Measurements from ENCODE around the gene TEAD3. TPM values are rescaled to one million over a fixed set of nuclear protein-coding genes. Genes with fewer than 3 reads are reported as not detected.

Gene TEAD3
- total RNA-seq, 2 experiments from 2014 or later = not detected

GRCh38 chr6:35474131-35474941 is 22.5 kb downstream of the TEAD3 start:
- H4K20me1 ChIP-seq (ENCODE audit: insufficient read depth, low read length) = peaks cover 25% of the 10 kb centered on the region
- H3K4me1 ChIP-seq (ENCODE audit: insufficient read depth, low read length, poor library complexity, severe bottlenecking) = peaks cover 30% of the 10 kb centered on the region
- H3K79me2 ChIP-seq (ENCODE audit: insufficient read depth, low read depth, low read length) = peaks cover 20% of the 10 kb centered on the region
- ChIA-PET CTCF (ENCODE audit: unreplicated experiment) (no interaction called here), POLR2A (interaction anchor here (0.6 to 0.7 kb wide), 2 partner anchors 18 to 129 kb away, joined by 3 to 4 read pairs; no protein-coding TSS in a partner anchor)
- peaks cover 50% of the 10 kb centered on the region for H3K36me3 ChIP-seq (ENCODE audit: insufficient read depth, low read length)
- H3K9me2 ChIP-seq (ENCODE audit: insufficient read depth, low read length) = no peaks in the 10 kb centered on the region
- H3K4me3 ChIP-seq (ENCODE audit: low read depth, low read length, poor library complexity, severe bottlenecking) = no peak overlapping the region
- H3K9me3 ChIP-seq (ENCODE audit: low read length) = no peaks in the 10 kb centered on the region
- H3K4me2 ChIP-seq (ENCODE audit: low read length) = no peak overlapping the region
- H3K27ac ChIP-seq (ENCODE audit: low read depth, low read length, poor library complexity, severe bottlenecking) = peak overlapping the region; percentile 8
- no peak for DNase-seq (ENCODE audit: low spot score)
- TF ChIP-seq, protein P1, sequence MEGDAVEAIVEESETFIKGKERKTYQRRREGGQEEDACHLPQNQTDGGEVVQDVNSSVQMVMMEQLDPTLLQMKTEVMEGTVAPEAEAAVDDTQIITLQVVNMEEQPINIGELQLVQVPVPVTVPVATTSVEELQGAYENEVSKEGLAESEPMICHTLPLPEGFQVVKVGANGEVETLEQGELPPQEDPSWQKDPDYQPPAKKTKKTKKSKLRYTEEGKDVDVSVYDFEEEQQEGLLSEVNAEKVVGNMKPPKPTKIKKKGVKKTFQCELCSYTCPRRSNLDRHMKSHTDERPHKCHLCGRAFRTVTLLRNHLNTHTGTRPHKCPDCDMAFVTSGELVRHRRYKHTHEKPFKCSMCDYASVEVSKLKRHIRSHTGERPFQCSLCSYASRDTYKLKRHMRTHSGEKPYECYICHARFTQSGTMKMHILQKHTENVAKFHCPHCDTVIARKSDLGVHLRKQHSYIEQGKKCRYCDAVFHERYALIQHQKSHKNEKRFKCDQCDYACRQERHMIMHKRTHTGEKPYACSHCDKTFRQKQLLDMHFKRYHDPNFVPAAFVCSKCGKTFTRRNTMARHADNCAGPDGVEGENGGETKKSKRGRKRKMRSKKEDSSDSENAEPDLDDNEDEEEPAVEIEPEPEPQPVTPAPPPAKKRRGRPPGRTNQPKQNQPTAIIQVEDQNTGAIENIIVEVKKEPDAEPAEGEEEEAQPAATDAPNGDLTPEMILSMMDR (conservative IDR thresholded peaks at IDR 0.05; ENCODE audit: low read length) = no peak
- no peak for TF ChIP-seq EZH2phosphoT487 (IDR thresholded peaks at IDR 0.05; ENCODE audit: borderline replicate concordance, low read depth, low read length)
- no peak overlapping the region for H2AFZ ChIP-seq (ENCODE audit: low read length)
- intact Hi-C loops (cut with micrococcal nuclease; ENCODE audit: unreplicated experiment) = no loop called here
- no TSS peak for BruUV-seq (replicated peaks)

- no peak overlapping the region for H3K4me3 ChIP-seq (ENCODE audit: low read depth, low read length, poor library complexity, severe bottlenecking)
- H3K9me3 ChIP-seq (ENCODE audit: low read length) = no peaks in the 10 kb centered on the region
- H3K27ac ChIP-seq (ENCODE audit: low read depth, low read length, poor library complexity, severe bottlenecking) = peak overlapping the region; percentile 8
- H4K20me1 ChIP-seq (ENCODE audit: insufficient read depth, low read length) = peaks cover 25% of the 10 kb centered on the region
- peaks cover 25% of the 10 kb centered on the region for H3K79me2 ChIP-seq (ENCODE audit: insufficient read depth, low read depth, low read length)
- DNase-seq (ENCODE audit: low spot score) = no peak
- H3K36me3 ChIP-seq (ENCODE audit: insufficient read depth, low read length) = peaks cover 56% of the 10 kb centered on the region
- intact Hi-C loops (cut with micrococcal nuclease; ENCODE audit: unreplicated experiment) = no loop called here
- H3K4me1 ChIP-seq (ENCODE audit: insufficient read depth, low read length, poor library complexity, severe bottlenecking) = peaks cover 30% of the 10 kb centered on the region
- ChIA-PET CTCF (ENCODE audit: unreplicated experiment) (no interaction called here), POLR2A (interaction anchor here (0.6 to 0.7 kb wide), 2 partner anchors 18 to 128 kb away, joined by 3 to 4 read pairs; no protein-coding TSS in a partner anchor)
- no peak overlapping the region for H3K4me2 ChIP-seq (ENCODE audit: low read length)
- BruUV-seq (replicated peaks) = no TSS peak
- no peaks in the 10 kb centered on the region for H3K9me2 ChIP-seq (ENCODE audit: insufficient read depth, low read length)
- TF ChIP-seq, protein P1 (conservative IDR thresholded peaks at IDR 0.05; ENCODE audit: low read length) = no peak
- TF ChIP-seq EZH2phosphoT487 (IDR thresholded peaks at IDR 0.05; ENCODE audit: borderline replicate concordance, low read depth, low read length) = no peak
- H2AFZ ChIP-seq (ENCODE audit: low read length) = no peak overlapping the region
Observed at GRCh38 chr6:35473850-35474130, 23.1 kb downstream of the TEAD3 start.
